Measurements from ENCODE around the gene COA8. TPM values are rescaled to one million over a fixed set of nuclear protein-coding genes. Genes with fewer than 3 reads are reported as not detected.
A peak's percentile ranks its signal among the peaks of the same experiment; 100 is the strongest.

The COA8 gene
- total and polyA plus RNA-seq, 2 of the 13 experiments (the other 11 are each of a cell fraction or from before 2014, with no cell fraction given): 10.9 to 25.1 TPM

GRCh38 chr14:103628221-103628683 is 65.5 kb downstream of the COA8 start (continued):
- no peak for TF ChIP-seq ZNF615 (CRISPR knock-in tag; IDR thresholded peaks at IDR 0.05; ENCODE audit: borderline replicate concordance)
- TF ChIP-seq MXD4 (CRISPR knock-in tag; IDR thresholded peaks at IDR 0.05): 0 out of 2 replicates have a peak, but pooled peaks have one; percentile 40
- TF ChIP-seq CBX5 (CRISPR knock-in tag; IDR thresholded peaks at IDR 0.05; ENCODE audit: borderline replicate concordance): no peak
- no peak for TF ChIP-seq E2F2 (CRISPR knock-in tag; IDR thresholded peaks at IDR 0.05; ENCODE audit: borderline replicate concordance)
- TF ChIP-seq MTA1 (CRISPR knock-in tag; IDR thresholded peaks at IDR 0.05; ENCODE audit: borderline replicate concordance): no peak
- TF ChIP-seq SP140L (CRISPR knock-in tag; IDR thresholded peaks at IDR 0.05; ENCODE audit: borderline replicate concordance): no peak
- TF ChIP-seq DNMT3B (CRISPR knock-in tag; conservative IDR thresholded peaks at IDR 0.05): no peak
- TF ChIP-seq ZNF513 (CRISPR knock-in tag; conservative IDR thresholded peaks at IDR 0.05): no peak
- peak; percentile 69; the same call in 1 of the 2 replicates for TF ChIP-seq MAFF (IDR thresholded peaks at IDR 0.05; ENCODE audit: low read depth, low read length)
- no peak for TF ChIP-seq WIZ (CRISPR knock-in tag; IDR thresholded peaks at IDR 0.05)
- no peak for TF ChIP-seq ZNF207 (IDR thresholded peaks at IDR 0.05; ENCODE audit: borderline replicate concordance)
- no peak for TF ChIP-seq ZFAT (CRISPR knock-in tag; conservative IDR thresholded peaks at IDR 0.05)
- no peak for TF ChIP-seq ZZZ3 (CRISPR knock-in tag; IDR thresholded peaks at IDR 0.05; ENCODE audit: borderline replicate concordance)
- no peak for TF ChIP-seq SALL2 (CRISPR knock-in tag; IDR thresholded peaks at IDR 0.05)
- TF ChIP-seq HOMEZ (CRISPR knock-in tag; IDR thresholded peaks at IDR 0.05; ENCODE audit: low read depth): no peak
- TF ChIP-seq TERF1 (CRISPR knock-in tag; IDR thresholded peaks at IDR 0.05): no peak
- TF ChIP-seq THYN1 (CRISPR knock-in tag; IDR thresholded peaks at IDR 0.05; ENCODE audit: borderline replicate concordance, low read depth): no peak
- 0 out of 2 replicates have a peak, but pooled peaks have one; percentile 52 for TF ChIP-seq NR0B2 (CRISPR knock-in tag; IDR thresholded peaks at IDR 0.05)
- TF ChIP-seq JARID2 (CRISPR knock-in tag; IDR thresholded peaks at IDR 0.05; ENCODE audit: insufficient replicate concordance): no peak
- no peak; the same call in 1 of the 2 replicates for TF ChIP-seq ZSCAN31 (CRISPR knock-in tag; IDR thresholded peaks at IDR 0.05; ENCODE audit: low read depth)
- no peak for TF ChIP-seq MED8 (CRISPR knock-in tag; IDR thresholded peaks at IDR 0.05; ENCODE audit: insufficient replicate concordance)
- TF ChIP-seq TCF7 (IDR thresholded peaks at IDR 0.05; ENCODE audit: low read depth): no peak
- no peak for TF ChIP-seq HDAC1 (CRISPR knock-in tag; IDR thresholded peaks at IDR 0.05)
- TF ChIP-seq POLR2AphosphoS2 (IDR thresholded peaks at IDR 0.05; ENCODE audit: low read depth, low read length): no peak
- no peak for TF ChIP-seq RFX3 (CRISPR knock-in tag; IDR thresholded peaks at IDR 0.05)

All from HepG2 (cell line).